Thyroid gland (tissue), 4 donors: ENCODE measurements around the gene CTAGE1. TPM values are rescaled to one million over a fixed set of nuclear protein-coding genes. Genes with fewer than 3 reads are reported as not detected.

ENCODE experiments used
- DNase-seq, 2 donors: peaks; one replicate each; pipeline ENCODE4 v3.0.0-alpha.2; 2019
- H3K27ac ChIP-seq, 3 donors: fragments of 200-600 bp; sonication (generic); 1 replicate in 2 of 3; 2 replicates in 1 of 3; pipeline ENCODE4 v1.5.1; 2016 to 2019; ENCODE audit warnings: mild to moderate bottlenecking in 1 of 3, moderate library complexity in 1 of 3
- H3K27me3 ChIP-seq: fragments of 200-600 bp; sonication (generic); one replicate; pipeline ENCODE4 v1.5.1; 2019
- H3K36me3 ChIP-seq, 2 donors: fragments of 200-600 bp; sonication (generic); one replicate each; pipeline ENCODE4 v1.5.1; 2016 to 2019
- H3K4me1 ChIP-seq, 2 donors: fragments of 200-600 bp; sonication (generic); one replicate each; pipeline ENCODE4 v1.5.1; 2017 to 2019
- H3K4me3 ChIP-seq, 3 donors: fragments of 200-600 bp; sonication (generic); replicated peaks in 1 of 3; 1 replicate in 2 of 3; 2 replicates in 1 of 3; pipeline ENCODE4 v1.5.1; 2016; ENCODE audit warnings: mild to moderate bottlenecking in 1 of 3
- H3K9me3 ChIP-seq: fragments of 200-600 bp; sonication (generic); one replicate; pipeline ENCODE4 v1.5.1; 2017
- POLR2A ChIP-seq, 2 donors: fragments of 450-650 bp; IDR thresholded peaks; one replicate each; pipeline ENCODE4 v1.6.1; 2017; ENCODE audit warnings: antibody characterized with exemption in 2 of 2, mild to moderate bottlenecking in 2 of 2, moderate library complexity in 1 of 2
- WGBS, 2 donors: methylation state at CpG; one replicate each; pipeline ENCODE4 v1.1.5; 2017; 5-methylcytosine and 5-hydroxymethylcytosine counted together
- intact Hi-C: fragments of 100-400 bp; cut with DNase I; formaldehyde crosslinking; loops from one replicate; pipeline ENCODE4 v1.15.1; 2023
- total RNA-seq, 4 donors: library from RNA; depleted of rRNA; stranded (reverse); fragments of >200 nt; gene quantifications; one replicate each; pipeline ENCODE4 v1.2.3, GENCODE V29; 2016
- TF ChIP-seq, protein P1 (sequence below), 6 experiments: fragments of 200-600 bp in 3 of 6; fragments of 450-650 bp in 3 of 6; sonication (generic) in 3 of 6; IDR thresholded peaks; one replicate each; pipeline ENCODE4 v1.5.1; 2016 to 2019; ENCODE audit warnings: antibody characterized with exemption in 6 of 6, mild to moderate bottlenecking in 2 of 6, inconsistent platforms in 1 of 6, moderate library complexity in 1 of 6

CTAGE1 gene
- total RNA-seq, 4 donors from 2014 or later = not detected

GRCh38 chr18:22459491-22459890 is 41.8 kb upstream of the CTAGE1 start:
- WGBS, 2 donors = 70 to 81% methylated on average over 2 of the region's 2 CpGs
- Histone ChIP-seq H3K4me3 (no peak overlapping the region), H3K27me3 (no peaks in the 10 kb centered on the region), H3K4me1 (peaks cover 0 to under 1% of the 10 kb centered on the region in 2 donors), H3K27ac (no peak overlapping the region), H3K9me3 (no peaks in the 10 kb centered on the region), H3K36me3 (no peaks in the 10 kb centered on the region)
- intact Hi-C loops = loop anchor here (10.0 kb wide), 1 partner anchor 95 kb away; no protein-coding TSS in a partner anchor
- TF ChIP-seq, protein P1, sequence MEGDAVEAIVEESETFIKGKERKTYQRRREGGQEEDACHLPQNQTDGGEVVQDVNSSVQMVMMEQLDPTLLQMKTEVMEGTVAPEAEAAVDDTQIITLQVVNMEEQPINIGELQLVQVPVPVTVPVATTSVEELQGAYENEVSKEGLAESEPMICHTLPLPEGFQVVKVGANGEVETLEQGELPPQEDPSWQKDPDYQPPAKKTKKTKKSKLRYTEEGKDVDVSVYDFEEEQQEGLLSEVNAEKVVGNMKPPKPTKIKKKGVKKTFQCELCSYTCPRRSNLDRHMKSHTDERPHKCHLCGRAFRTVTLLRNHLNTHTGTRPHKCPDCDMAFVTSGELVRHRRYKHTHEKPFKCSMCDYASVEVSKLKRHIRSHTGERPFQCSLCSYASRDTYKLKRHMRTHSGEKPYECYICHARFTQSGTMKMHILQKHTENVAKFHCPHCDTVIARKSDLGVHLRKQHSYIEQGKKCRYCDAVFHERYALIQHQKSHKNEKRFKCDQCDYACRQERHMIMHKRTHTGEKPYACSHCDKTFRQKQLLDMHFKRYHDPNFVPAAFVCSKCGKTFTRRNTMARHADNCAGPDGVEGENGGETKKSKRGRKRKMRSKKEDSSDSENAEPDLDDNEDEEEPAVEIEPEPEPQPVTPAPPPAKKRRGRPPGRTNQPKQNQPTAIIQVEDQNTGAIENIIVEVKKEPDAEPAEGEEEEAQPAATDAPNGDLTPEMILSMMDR (IDR thresholded peaks at IDR 0.05) = no peak
- no peak for TF ChIP-seq POLR2A (IDR thresholded peaks at IDR 0.05)
- no peak for DNase-seq

GRCh38 chr18:22457524-22457923 is 39.8 kb upstream of the CTAGE1 start:
- peaks cover 5 to 7% of the 10 kb centered on the region in 2 donors for H3K4me1 ChIP-seq
- WGBS, 2 donors = 75 to 80% methylated on average over 7 to 8 of the region's 8 CpGs
- intact Hi-C loops = loop anchor here (10.0 kb wide), 1 partner anchor 97 kb away; no protein-coding TSS in a partner anchor
- H3K9me3 ChIP-seq = no peaks in the 10 kb centered on the region
- DNase-seq = peak in 1 of 2 donors; percentile 23
- no peak overlapping the region for H3K4me3 ChIP-seq
- H3K27ac ChIP-seq = no peak overlapping the region
- H3K27me3 ChIP-seq = no peaks in the 10 kb centered on the region
- H3K36me3 ChIP-seq = no peaks in the 10 kb centered on the region
- TF ChIP-seq POLR2A (IDR thresholded peaks at IDR 0.05) = no peak
- TF ChIP-seq, protein P1 (IDR thresholded peaks at IDR 0.05) = no peak

GRCh38 chr18:22456547-22456946 is 38.8 kb upstream of the CTAGE1 start:
- no peaks in the 10 kb centered on the region for H3K9me3 ChIP-seq
- intact Hi-C loops = loop anchor here (10.0 kb wide), 1 partner anchor 98 kb away; no protein-coding TSS in a partner anchor
- WGBS, 2 donors = 75 to 80% methylated on average over 6 of the region's 6 CpGs
- H3K4me1 ChIP-seq = peaks cover 5 to 7% of the 10 kb centered on the region in 2 donors
- H3K36me3 ChIP-seq = no peaks in the 10 kb centered on the region
- no peak overlapping the region for H3K4me3 ChIP-seq
- no peaks in the 10 kb centered on the region for H3K27me3 ChIP-seq
- TF ChIP-seq POLR2A (IDR thresholded peaks at IDR 0.05) = no peak
- TF ChIP-seq, protein P1 (IDR thresholded peaks at IDR 0.05) = no peak
- DNase-seq = no peak
- H3K27ac ChIP-seq = no peak overlapping the region

GRCh38 chr18:22456116-22456480 is 38.4 kb upstream of the CTAGE1 start:
- peaks cover 5 to 7% of the 10 kb centered on the region in 2 donors for H3K4me1 ChIP-seq
- H3K27me3 ChIP-seq = no peaks in the 10 kb centered on the region
- H3K4me3 ChIP-seq = no peak overlapping the region
- no peak for DNase-seq
- no peaks in the 10 kb centered on the region for H3K9me3 ChIP-seq
- intact Hi-C loops = loop anchor here (10.0 kb wide), 1 partner anchor 99 kb away; no protein-coding TSS in a partner anchor
- TF ChIP-seq, protein P1 (IDR thresholded peaks at IDR 0.05) = no peak
- TF ChIP-seq POLR2A (IDR thresholded peaks at IDR 0.05) = no peak
- no peaks in the 10 kb centered on the region for H3K36me3 ChIP-seq
- H3K27ac ChIP-seq = no peak overlapping the region
- WGBS, 2 donors = 78 to 85% methylated on average over 6 of the region's 6 CpGs

DNA sequence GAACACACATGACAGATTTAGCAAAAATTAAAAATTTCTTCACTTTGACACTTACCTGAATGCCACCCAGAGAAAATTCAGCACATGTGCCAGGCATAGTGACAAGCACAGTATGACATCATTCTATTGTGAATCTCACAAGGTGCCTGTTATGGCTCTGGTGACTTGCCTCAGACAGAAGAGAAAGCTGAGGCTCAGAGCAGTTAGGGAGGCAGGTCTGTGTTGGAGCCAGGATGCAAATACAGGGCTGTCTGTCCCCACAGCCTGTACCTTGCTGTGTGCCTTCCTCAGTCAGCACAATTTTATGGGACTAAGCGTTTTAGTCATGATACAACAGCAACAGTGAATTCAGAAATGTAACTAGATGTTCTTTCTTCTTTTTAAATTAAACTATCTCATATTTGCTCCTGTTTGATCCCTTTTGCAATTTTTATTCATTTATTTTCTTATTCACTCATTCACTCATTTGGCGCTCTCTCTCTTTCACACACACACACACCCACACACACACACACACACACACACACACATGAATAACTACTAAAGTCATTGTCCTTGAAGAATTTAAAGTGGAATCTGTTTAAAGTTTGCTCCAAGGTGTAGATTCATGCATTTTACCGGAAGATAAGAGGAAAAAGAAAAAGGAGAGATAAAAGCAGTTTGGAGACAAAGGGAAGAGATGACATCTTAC is 37.9 kb upstream of the CTAGE1 start:
- intact Hi-C loops = loop anchor here (10.0 kb wide), 1 partner anchor 99 kb away; no protein-coding TSS in a partner anchor
- Histone ChIP-seq H3K27me3 (no peaks in the 10 kb centered on the region), H3K4me3 (no peak overlapping the region), H3K9me3 (no peaks in the 10 kb centered on the region), H3K36me3 (no peaks in the 10 kb centered on the region), H3K4me1 (peaks cover 5 to 7% of the 10 kb centered on the region in 2 donors), H3K27ac (peak overlapping the region in 1 of 3 donors; percentile 6)
- DNase-seq = no peak
- 80 to 94% methylated on average over 3 of the region's 3 CpGs for WGBS, 2 donors
- no peak for TF ChIP-seq POLR2A (IDR thresholded peaks at IDR 0.05)
- TF ChIP-seq, protein P1 (IDR thresholded peaks at IDR 0.05) = no peak
